ENCODE measurements around the gene IRF2BP2. TPM values are rescaled to one million over a fixed set of nuclear protein-coding genes. Genes with fewer than 3 reads are reported as not detected.

IRF2BP2 gene
- total and polyA plus RNA-seq, 2 experiments from 2014 or later = 24.3 to 113 TPM

GRCh38 chr1:234633246-234634003 lies 23.4 kb upstream of the IRF2BP2 start:
- TF ChIP-seq CTCF (IDR thresholded peaks at IDR 0.05; ENCODE audit: low read depth, low read length) = no peak
- Histone ChIP-seq H3K4me1 (ENCODE audit: low read depth) (no peaks in the 10 kb centered on the region), H3K9me3 (ENCODE audit: low read depth) (no peaks in the 10 kb centered on the region), H3K36me3 (no peaks in the 10 kb centered on the region), H3K27ac (no peak overlapping the region), H3K27me3 (no peaks in the 10 kb centered on the region), H3K4me3 (no peak overlapping the region)
- DNase-seq (ENCODE audit: low read depth in 1 of 2, low spot score in 1 of 2) = no peak

GRCh38 chr1:234632225-234632624 lies 22.2 kb upstream of the IRF2BP2 start:
- no peak for TF ChIP-seq CTCF (IDR thresholded peaks at IDR 0.05; ENCODE audit: low read depth, low read length)

GRCh38 chr1:234631721-234632125 lies 21.7 kb upstream of the IRF2BP2 start:
- no peak for TF ChIP-seq CTCF (IDR thresholded peaks at IDR 0.05; ENCODE audit: low read depth, low read length)
- DNase-seq (ENCODE audit: low read depth in 1 of 2, low spot score in 1 of 2) = peak in 1 of 2 donors; percentile 95
- no peak overlapping the region for H3K27ac ChIP-seq
- H3K9me3 ChIP-seq (ENCODE audit: low read depth) = no peaks in the 10 kb centered on the region
- H3K27me3 ChIP-seq = no peaks in the 10 kb centered on the region
- no peak overlapping the region for H3K4me3 ChIP-seq
- H3K36me3 ChIP-seq = no peaks in the 10 kb centered on the region
- no peaks in the 10 kb centered on the region for H3K4me1 ChIP-seq (ENCODE audit: low read depth)

More at GRCh38 chr1:234632225-234632624, 22.2 kb upstream of the IRF2BP2 start:
- Histone ChIP-seq H3K4me3 (no peak overlapping the region), H3K27me3 (no peaks in the 10 kb centered on the region), H3K9me3 (ENCODE audit: low read depth) (no peaks in the 10 kb centered on the region), H3K36me3 (no peaks in the 10 kb centered on the region), H3K27ac (no peak overlapping the region), H3K4me1 (ENCODE audit: low read depth) (no peaks in the 10 kb centered on the region)
- DNase-seq (ENCODE audit: low read depth in 1 of 2, low spot score in 1 of 2) = no peak

GRCh38 chr1:234629026-234629425 lies 19.0 kb upstream of the IRF2BP2 start:
- H3K27ac ChIP-seq = no peak overlapping the region
- H3K9me3 ChIP-seq (ENCODE audit: low read depth) = no peaks in the 10 kb centered on the region
- no peaks in the 10 kb centered on the region for H3K36me3 ChIP-seq
- DNase-seq (ENCODE audit: low read depth in 1 of 2, low spot score in 1 of 2) = no peak
- no peak for TF ChIP-seq CTCF (IDR thresholded peaks at IDR 0.05; ENCODE audit: low read depth, low read length)
- peaks cover 6% of the 10 kb centered on the region for H3K4me1 ChIP-seq (ENCODE audit: low read depth)
- H3K4me3 ChIP-seq = no peak overlapping the region
- H3K27me3 ChIP-seq = no peaks in the 10 kb centered on the region

GRCh38 chr1:234628089-234628488 lies 18.1 kb upstream of the IRF2BP2 start:
- TF ChIP-seq CTCF (IDR thresholded peaks at IDR 0.05; ENCODE audit: low read depth, low read length) = no peak
- peaks cover 11% of the 10 kb centered on the region for H3K4me1 ChIP-seq (ENCODE audit: low read depth)
- no peaks in the 10 kb centered on the region for H3K36me3 ChIP-seq
- no peaks in the 10 kb centered on the region for H3K27me3 ChIP-seq
- no peak overlapping the region for H3K27ac ChIP-seq
- peak in 1 of 2 donors; percentile 71 for DNase-seq (ENCODE audit: low read depth in 1 of 2, low spot score in 1 of 2)
- H3K9me3 ChIP-seq (ENCODE audit: low read depth) = no peaks in the 10 kb centered on the region
- H3K4me3 ChIP-seq = no peak overlapping the region
